GM12872 (cell line): Measurements from ENCODE around the gene ANKRD63.

Experiments
- CTCF ChIP-seq: IDR thresholded peaks from 3 replicates; pipeline ENCODE4 v1.5.1; 2011; ENCODE audit warnings: low read depth, mild to moderate bottlenecking, low read length, moderate library complexity; ENCODE audit not compliant: insufficient read depth

The ANKRD63 gene

DNA sequence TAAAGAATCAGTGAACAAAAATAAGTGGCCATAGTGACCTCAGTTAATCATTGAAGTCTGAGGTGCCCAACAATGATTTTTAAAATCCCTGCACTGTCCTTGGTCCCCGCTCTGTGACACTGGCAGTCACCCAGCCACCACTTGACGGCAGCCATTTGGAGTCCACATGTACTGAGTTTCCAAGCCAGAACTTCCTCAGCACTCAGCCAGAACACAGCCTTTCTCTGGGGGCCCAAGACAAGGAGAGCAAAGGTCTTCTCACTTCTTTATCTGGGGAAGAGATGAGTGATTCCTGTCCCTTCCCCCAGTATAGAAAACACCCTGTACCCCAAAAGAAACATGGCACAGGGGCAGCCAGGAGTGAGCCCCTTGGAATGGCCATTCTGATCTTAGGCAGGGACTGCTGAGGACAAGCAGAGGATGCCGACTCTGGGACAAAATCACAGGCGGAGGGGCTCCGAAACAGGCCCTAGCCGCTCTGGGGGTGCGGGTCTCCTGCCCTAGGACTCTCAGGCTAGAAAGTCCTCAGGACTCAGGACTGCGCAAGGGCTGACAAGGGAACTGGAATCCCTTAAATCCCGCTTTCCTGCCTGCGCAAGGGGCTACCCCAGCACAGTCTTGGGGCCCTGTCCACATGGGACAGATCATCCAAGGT lies 31.3 kb downstream of the ANKRD63 start:
- TF ChIP-seq CTCF = no peak

DNA sequence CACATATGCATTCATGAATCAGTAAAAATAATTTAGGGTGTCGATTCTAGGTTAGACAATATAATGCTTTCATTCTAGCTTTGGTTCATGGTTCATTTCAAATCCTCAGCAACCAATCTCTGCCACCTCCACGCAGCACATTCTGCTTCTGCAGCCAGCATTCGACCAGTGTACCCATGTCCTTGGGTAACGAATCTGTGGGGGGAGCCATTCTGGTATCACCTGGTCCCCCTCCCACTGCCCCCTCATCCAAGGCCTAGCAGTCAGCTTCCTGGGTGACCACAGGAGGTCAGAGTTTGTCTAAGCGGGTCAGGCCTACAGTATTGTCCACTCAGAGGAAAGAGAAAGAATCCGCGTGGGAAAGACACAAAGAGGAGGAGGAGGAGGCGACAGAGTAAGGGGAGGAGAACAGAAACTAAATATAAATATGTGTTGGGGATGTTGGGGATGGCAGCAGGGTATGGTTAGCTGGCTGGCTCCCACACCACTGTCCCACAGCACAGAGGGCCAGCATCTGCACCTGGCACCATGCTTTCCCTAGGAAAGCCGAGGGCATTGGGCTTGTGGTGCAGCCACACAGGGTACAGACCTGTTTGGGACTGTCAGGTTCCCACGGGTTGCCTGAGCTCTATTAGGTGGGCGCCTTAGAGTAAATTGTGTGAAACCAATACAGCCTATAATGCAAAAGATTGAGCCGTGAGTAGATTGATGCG lies 31.9 kb downstream of the ANKRD63 start:
- TF ChIP-seq CTCF = no peak

- TF ChIP-seq CTCF = no peak
Observed at GRCh38 chr15:40250304-40250656, 32.6 kb downstream of the ANKRD63 start.

DNA sequence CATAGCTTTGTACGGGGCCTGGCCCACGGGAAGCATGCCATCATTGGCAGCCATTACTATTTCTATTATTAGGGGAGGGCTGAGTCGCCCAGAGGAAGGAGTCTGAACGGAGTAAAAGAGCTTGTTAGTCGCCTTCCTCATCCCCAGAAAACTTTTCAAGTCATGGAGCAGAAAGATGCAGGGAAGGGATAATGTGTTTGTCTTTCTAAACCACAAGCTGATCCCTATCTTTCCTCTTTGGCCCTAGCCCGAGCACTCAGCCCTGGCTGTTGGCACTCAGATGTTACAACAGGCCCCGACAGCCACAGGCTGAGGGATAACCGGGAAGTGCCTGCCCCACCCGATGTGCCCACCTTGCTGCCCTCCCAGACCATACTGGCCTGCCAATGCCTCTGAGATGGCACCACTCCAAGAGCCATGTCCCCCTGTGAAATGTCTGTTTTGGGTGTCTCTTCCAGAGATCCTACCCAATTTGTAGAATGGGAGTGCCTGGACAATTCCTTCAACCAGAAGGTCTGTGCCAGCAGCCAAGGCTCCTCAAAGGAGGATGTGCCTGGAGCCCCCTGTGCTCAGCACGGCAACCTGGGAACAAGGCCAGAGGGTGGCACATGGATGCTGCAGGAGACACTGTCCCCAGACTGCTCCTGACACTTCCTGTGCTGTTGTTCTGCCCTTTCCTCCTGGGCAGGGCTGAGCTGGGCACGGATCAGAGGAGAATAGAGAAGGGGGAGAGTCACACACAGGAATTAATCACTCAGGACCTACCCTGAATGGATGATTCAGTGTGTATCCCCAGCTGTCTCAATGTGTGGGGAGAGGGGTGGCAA lies 33.2 kb downstream of the ANKRD63 start:
- no peak for TF ChIP-seq CTCF

DNA sequence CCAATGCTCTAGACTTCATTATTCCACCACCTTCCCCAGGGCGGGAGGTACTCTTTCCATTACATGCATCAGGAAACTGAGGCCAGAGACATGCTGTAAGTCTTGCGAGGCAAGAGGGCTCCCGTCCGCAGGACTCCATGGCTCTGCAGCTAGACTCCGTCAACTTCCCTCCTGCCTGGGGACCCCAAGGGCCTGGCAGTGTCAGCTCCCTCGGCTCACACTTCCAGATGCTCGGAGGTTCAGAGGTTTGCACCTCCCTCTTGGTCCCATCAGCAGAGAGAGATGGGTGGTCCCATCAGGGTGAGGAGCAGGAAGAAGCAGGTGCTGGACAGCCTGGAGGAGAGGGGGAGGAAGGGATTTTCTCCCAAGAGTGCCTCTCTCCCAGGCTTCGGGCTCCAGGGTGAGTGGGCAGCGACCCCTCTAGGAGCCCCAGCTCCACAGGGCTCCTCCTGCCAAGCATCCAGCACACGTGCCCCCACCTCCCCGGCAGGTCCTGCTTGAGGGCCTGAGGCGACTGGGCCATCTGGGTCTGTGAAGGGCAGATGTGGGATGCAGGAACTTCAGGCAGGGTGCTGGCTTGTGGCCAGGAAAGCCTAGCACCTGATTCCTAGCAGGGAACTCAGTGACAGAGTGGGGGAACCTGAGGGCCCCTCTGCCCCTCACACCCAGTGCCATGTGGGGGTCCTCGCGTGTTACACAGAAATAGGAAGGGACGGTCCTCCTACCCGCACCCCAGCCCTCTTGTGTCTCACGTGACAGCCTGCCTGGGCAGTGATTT lies 34.7 kb downstream of the ANKRD63 start:
- no peak for TF ChIP-seq CTCF

GRCh38 chr15:40247406-40247971 lies 35.4 kb downstream of the ANKRD63 start:
- TF ChIP-seq CTCF = no peak
